SK-N-SH (cell line): ENCODE results near the gene KRTAP1-4.

ENCODE experiments used
- CTCF ChIP-seq: fragments of 200-600 bp; sonication (generic); IDR thresholded peaks from 2 replicates; pipeline ENCODE4 v1.6.1; 2017; ENCODE audit warnings: antibody characterized with exemption, mild to moderate bottlenecking, moderate library complexity
- EP300 ChIP-seq, 2 experiments: IDR thresholded peaks; 2 replicates each; pipeline versions ENCODE4 v1.4.0 to v1.6.1; 2012; ENCODE audit warnings: borderline replicate concordance in 1 of 2, low read depth in 1 of 2, low read length in 1 of 2
- GABPA ChIP-seq: IDR thresholded peaks from 2 replicates; pipeline ENCODE4 v1.4.0; 2012; ENCODE audit warnings: low read depth, mild to moderate bottlenecking
- MXI1 ChIP-seq: IDR thresholded peaks from 2 replicates; pipeline ENCODE4 v1.6.1; 2012; ENCODE audit warnings: mild to moderate bottlenecking, low read depth, low read length, improper control_type of control experiment
- NFIC ChIP-seq: IDR thresholded peaks from 2 replicates; pipeline ENCODE4 v1.4.0; 2012; ENCODE audit warnings: borderline replicate concordance
- NRF1 ChIP-seq: IDR thresholded peaks from 2 replicates; pipeline ENCODE4 v1.6.1; 2012; ENCODE audit warnings: low read depth, mild to moderate bottlenecking, low read length
- RAD21 ChIP-seq: IDR thresholded peaks from 2 replicates; pipeline ENCODE4 v1.6.1; 2012; ENCODE audit warnings: mild to moderate bottlenecking, low read length
- RFX5 ChIP-seq: IDR thresholded peaks from 2 replicates; pipeline ENCODE4 v1.6.1; 2012; ENCODE audit warnings: mild to moderate bottlenecking, improper control_type of control experiment, low read length
- SIN3A ChIP-seq: IDR thresholded peaks from 2 replicates; pipeline ENCODE4 v1.6.1; 2012; ENCODE audit warnings: low read depth, mild to moderate bottlenecking, low read length, moderate library complexity, borderline replicate concordance
- SMC3 ChIP-seq: IDR thresholded peaks from 2 replicates; pipeline ENCODE4 v1.6.1; 2012; ENCODE audit warnings: low read depth, low read length, improper control_type of control experiment
- TAF1 ChIP-seq: IDR thresholded peaks from 2 replicates; pipeline ENCODE4 v1.6.1; 2012; ENCODE audit warnings: low read depth, mild to moderate bottlenecking, low read length, moderate library complexity, borderline replicate concordance
- USF1 ChIP-seq: IDR thresholded peaks from 2 replicates; pipeline ENCODE4 v1.4.0; 2012; ENCODE audit warnings: low read depth, borderline replicate concordance

GRCh38 chr17:41016578-41017215 is 13.3 kb downstream of the KRTAP1-4 start:
- TF ChIP-seq CTCF, result no peak
- no peak for TF ChIP-seq RFX5
- TF ChIP-seq MXI1, result no peak
- TF ChIP-seq GABPA, result no peak
- no peak for TF ChIP-seq TAF1
- no peak for TF ChIP-seq USF1
- TF ChIP-seq SIN3A, result no peak
- no peak for TF ChIP-seq EP300 (IDR thresholded peaks at IDR 0.05; ENCODE audit: borderline replicate concordance in 1 of 2, low read depth in 1 of 2, low read length in 1 of 2)
- no peak for TF ChIP-seq SMC3
- no peak for TF ChIP-seq NFIC
- TF ChIP-seq RAD21, result no peak
- TF ChIP-seq NRF1, result no peak
